ENCODE results near the gene PMEPA1.

Gene PMEPA1

DNA sequence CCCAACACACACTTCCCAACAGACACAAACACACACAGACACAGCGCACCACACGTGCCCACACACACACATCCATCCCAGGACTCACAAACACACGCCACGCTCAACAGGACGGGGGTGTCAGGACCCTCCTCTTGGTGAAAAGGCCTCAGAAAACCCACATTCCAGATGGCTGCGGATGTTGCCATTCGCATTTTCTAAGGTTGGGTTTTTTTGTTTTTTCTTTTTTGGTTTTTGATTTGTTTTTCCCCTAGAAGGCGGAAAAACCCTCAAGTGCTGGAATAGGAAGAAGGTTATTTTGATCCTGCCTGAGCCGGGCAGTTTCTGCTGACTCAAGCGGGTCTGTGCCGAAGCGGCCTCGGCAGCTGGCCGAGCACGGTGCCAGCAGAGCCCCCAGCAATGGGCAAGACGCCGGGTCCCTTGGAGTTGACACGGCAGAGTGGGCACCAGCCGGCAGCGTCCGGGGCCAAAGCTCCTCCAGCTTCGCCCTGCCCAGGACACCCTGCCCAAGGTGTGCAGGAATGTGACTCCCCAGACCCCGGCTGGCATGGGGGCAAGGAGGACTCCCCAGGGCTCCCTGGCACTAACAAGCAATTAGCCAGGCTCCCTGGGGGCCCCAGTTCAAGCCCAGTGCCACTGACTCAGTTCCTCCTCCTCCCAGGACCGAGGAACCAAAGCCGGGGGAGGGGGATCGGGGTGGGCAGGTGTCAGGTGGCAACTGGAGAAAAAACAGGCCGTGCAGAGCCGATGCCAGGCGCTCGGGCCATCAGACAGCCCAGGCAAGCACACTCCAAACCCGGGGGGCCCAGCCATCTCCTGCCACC lies 48.7 kb downstream of the PMEPA1 start:
- DNase-seq (ENCODE audit: low read depth) = no peak

DNA sequence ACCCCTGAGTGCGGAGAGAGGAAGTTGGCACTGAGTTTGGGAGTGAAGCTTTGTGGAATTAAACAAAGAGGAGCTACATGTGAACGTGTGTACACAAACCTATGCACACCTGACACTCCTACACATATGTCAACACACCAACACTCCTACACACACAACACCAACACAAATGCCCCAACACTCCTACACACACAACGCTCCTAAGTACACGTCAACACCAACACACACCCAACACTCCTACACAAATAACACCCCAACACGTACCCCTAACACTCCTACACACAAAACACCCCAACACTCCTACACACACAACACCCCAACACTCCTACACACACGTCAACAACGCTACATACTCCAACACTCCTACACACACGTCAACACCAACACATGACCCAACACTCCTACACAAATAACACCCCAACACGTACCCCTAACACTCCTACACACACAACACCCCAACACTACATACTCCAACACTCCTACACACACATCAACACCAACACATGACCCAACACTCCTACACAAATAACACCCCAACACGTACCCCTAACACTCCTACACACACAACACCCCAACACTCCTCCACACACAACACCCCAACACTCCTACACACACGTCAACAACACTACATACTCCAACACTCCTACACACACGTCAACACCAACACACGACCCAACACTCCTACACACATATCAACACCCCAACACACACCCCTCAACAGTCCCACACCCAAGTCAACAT lies 49.5 kb downstream of the PMEPA1 start:
- no peak for DNase-seq (ENCODE audit: low read depth)

DNA sequence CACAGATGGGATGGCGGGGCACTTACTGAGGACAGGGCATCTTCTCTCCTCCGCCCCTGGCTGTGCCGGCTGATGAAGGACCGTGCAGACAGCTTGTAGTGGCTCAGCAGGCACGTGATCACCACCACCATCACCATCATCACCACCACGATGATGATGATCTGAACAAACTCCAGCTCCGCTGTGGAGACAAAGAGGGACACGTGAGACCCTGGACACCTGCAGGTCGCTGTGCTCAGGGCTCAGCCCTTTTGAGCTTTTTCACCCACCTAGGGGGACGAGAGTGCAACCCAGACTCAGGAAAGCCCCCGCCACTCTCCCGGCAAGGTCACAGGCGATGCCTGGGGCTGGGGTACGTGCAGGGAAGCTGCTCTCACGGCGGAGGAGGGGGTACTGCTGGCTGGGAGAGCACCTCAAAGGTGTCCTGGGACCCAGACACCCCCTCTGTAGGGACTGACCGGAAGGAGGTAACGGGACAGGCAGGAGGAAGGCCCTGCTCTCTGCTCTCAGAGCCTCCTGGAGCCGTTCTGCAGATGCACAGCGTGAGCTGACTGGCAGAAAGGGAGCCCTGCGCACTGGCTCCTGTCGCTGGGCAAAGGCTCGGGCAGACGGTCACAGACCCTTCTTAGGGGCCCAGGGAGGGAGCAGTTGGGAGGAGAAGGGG lies 50.2 kb downstream of the PMEPA1 start:
- DNase-seq (ENCODE audit: low read depth) = no peak

DNA sequence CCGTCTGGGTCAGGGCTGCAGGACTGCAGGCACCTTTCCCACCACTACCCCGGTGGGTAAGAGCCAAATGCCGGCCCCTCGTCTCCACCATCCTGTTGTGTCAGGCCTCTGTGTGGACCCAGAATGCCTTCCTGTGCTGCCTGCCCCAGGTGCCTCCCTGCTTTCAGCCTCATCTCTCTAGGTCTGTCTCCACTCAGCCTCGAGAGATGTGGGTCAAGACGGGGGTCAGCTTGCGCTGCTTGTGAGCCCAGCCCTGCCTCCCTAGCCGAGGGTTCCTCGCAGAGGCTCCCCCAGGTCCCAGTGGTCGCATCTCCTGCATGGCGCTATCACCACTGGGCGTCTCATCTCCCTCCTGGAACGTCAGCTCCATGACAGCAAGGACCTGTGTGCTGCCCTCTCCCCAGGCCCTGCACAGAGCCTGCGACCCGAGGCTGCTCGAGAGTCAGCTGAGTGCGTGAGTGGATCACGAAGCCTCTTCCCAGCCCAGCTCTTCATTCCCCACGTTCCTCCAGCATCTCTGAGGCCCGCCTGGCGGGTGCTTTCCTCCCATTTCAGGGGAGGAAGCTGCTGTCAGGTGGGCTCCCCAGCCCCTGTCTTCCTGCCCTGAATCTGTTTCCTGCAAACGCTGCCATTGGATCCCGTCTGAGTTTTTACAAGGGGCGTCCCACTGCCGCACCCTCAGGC lies 50.8 kb downstream of the PMEPA1 start:
- DNase-seq (ENCODE audit: low read depth) = no peak

DNA sequence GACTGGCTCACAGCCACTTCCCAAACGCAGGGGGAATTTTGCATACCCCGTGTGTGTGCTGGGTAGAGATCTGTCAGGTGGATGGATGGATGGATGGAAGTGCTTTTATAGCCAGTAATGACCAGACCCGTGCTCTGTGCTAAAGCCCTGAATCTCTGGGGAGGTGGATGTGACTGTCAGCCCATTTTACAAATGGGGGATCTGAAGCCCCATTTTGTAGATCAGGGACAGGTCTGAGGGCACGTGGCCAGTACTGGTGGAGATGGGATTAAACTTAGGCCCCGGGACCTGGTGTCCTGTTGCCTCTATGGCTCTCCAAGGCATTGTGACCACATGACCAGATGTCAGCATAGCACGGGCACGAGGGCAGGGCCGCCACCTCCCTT lies 51.4 kb downstream of the PMEPA1 start:
- no peak for DNase-seq (ENCODE audit: low read depth)

DNA sequence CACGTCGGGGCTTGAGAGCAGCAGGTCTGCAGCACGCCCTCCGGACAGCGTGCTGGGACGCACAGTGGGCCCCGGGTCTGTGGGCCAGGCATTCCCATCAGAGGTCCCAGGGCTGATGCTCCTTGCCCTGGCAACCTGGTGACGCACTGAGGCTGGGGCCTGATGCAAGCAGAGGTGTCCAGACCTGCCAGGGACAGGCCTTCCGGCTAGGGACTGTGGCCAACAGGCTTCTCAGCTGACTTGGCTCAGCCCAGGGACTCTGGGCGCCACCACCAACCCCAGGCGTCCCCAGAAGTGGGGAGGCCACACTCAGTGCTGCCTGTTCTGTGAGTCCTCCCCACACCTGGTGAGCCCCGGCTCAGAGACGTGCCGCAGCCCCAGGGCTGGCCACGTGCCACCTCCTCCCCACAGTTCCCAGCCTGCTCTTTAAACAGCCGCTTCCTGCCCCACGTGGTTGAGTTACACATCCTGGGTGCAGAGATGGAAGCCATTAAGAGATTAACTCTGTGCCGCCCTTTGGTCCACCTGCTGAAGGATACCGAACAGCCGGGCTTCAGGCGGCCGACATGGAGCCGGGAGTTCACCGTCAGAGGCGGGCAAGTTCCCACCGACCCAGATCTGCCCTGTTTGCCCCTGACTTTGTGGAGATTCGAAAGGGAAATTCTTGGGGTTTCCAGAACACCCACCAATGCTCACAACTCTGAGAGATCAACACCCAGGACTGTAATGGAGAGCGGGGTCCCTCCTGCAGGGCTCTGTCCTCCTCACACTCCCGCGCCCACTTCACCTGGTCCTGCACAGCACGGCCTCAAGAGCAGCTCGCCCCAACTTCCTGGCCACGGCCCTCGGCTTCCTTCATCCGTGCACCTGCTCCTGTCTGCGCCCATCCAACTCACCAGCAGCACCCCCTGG lies 52.0 kb downstream of the PMEPA1 start:
- peak; percentile 30 for DNase-seq (ENCODE audit: low read depth)

DNA sequence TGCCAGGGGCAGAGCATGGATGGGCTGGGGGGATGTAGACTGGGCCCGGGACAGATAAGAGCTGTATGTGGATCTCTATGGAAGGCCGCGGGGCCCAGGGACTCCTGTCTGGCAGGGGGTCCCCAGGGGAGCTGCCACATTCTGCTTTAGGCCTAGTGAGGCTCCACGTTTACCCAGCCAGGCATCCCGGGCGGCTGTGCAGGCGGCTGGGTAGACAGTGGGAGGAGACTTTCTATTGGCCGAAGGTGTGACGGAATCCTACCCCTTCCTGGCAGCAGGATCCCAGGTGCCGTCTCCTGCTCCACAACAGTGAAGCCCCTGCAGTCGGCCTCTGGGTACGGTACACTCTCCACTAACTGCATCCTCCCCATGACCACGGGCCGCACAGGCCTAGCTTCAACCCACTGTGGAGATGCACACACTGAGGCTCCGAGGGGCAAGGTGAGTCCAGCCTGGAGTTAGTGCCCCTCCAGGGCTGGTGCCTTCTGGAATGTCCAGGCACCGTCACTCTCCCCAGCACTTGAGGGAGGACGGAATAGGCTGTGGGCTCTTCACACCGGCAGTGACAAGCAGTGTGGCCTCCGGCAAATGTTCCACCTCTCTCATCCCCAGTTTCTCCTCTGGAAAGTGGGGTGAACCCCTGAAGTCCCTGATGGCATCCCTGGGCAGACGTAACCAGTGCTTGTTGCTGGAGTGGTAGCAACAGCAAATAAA lies 52.8 kb downstream of the PMEPA1 start:
- no peak for DNase-seq (ENCODE audit: low read depth)

DNA sequence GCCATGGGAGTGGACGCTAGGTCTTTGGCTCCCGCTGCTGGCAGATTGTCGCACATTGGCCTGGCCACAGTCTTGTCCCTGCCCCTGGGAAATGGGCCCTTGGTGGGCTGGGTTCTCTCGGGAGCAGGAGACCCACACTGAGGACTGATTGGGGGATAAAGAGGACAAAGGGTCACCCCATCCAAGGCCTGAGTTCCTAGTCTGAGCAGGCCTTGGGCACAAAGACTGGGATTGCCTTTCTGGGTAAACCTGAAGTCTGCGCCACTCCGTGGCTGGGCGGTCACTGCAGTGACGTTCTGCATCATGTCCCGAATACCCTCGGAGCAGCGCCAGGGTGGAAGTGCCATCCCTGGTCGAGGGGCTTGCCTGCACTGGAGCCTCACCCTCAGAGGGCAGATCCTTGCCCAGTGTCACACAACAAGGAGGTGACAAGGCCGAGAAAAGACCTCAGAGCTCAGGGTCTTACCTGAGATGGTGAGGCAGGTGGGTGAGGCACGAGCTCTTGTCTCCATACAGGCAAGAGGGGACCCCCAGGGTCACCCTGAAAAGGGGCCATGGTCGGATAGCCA lies 53.5 kb downstream of the PMEPA1 start:
- no peak for DNase-seq (ENCODE audit: low read depth)

DNA sequence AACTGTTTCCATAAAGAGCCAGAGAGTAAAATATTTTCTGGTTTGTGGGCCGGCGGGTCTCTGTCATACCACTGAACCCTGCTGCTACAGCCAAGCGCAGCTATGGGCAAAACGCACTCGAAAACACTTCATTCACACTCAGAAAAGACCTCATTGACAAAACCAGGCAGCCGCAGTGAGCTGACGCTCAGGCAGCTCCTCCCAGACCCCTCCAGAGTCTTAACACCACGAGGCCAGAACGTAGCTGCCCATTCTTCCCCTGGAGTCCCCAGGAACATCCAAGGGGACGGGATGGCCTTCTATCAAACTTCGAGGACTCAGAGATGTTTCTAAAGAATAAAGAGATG lies 54.0 kb downstream of the PMEPA1 start:
- DNase-seq (ENCODE audit: low read depth) = no peak

DNA sequence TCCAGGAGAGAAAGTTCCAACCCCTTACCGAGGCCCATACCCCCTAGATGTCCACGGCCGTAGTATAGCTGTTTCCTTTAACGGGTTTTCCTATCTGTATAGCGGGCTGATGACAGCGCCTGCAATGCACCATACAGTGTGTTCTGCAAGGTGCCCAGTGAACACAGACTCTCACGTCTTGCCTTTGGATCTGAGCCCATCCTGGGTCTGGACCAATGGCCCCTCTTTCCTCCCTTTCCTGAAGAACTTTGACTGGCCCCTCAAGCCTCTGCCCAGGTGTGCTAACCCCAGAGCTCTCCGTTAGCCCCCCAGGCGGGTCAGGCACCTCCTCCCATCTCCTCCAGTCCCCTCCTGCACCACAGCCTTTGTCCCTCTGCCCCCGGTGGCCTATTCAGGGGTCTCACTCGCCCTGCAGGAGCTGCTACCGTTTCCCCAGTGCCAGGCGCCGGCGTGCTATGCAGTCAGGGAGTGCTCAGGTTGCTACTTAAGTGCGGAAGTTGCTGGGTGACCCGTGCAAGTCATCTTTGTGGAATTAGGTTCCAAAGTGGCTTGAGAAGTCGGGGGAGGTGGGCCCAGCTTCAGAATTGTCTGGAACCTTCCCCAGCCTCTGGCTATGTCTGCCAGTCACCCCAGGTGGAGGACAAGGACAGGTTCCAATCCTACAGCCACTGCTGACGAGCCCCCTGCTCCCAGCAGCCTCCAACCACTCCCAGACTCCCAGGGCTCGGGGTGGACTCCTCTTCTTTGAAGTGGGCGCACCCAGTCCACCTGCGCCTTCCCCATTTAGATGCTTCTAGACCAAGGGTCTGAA lies 54.6 kb downstream of the PMEPA1 start:
- no peak for DNase-seq (ENCODE audit: low read depth)

DNA sequence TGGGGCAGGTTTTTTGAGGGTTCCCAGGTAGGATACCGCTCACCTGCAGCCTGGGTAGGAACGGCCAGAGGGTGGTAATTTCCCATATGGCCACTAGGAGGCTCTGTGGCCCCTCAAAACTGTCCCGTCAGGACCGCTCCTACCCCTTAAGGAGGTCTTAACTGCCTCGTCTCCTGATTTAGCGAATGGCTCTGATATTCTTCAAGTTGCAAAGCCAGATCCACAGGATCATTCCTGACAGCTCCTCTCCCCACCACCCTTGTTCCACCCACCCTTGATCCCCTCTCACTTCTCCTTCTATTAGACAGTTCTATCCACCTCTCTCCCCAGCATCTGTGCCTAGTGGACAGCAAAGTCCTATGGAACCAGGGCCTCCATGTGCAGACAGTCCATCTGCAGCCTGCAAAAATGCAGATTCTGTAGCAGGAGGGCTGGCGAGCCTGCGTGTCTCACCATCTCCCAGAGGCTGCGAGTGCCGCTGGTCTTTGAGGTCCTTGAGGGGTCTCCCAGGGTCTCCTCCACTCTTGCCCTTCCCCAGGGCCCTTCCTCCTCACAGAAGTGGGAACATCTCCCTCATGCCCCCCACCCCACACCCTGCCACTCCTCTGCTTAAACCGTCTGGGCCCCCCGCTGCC lies 55.3 kb downstream of the PMEPA1 start:
- DNase-seq (ENCODE audit: low read depth) = peak; percentile 31

DNA sequence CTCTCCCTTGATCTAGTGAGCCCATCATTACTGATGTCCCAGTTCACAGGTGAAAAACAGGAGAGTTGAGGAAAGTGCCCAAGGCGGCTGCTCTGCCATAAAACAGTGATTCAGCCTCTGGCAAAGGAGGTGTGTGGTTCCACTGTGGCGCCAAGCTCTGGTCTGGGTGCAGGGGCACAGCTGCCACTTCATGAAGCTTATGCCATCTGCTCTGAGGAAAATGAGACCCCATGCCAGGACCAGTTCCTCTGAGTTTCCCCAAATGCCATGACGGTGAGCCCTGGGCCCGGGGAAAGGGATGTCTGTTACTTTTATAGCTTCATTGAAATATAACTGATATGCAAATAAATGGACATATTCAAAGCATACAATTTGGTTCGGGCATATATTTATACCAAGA lies 55.9 kb downstream of the PMEPA1 start:
- DNase-seq (ENCODE audit: low read depth) = no peak

DNA sequence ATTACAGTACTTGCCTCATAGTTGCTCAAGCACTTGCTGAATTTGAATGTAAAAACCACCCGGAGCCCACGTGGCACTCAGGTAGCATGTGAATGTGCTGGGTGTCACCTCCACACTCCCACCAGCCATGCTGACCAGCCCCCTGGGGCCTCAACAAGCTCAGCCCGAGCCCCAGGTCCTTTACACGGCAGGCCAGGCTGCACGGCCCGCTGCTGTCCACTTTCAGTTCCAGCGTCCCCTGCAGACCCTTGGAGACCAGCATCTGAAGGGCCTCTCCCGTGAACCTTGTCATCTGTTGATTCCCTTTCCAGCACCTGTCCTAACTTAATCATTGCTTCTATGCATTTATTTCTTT lies 56.3 kb downstream of the PMEPA1 start:
- no peak for DNase-seq (ENCODE audit: low read depth)

DNA sequence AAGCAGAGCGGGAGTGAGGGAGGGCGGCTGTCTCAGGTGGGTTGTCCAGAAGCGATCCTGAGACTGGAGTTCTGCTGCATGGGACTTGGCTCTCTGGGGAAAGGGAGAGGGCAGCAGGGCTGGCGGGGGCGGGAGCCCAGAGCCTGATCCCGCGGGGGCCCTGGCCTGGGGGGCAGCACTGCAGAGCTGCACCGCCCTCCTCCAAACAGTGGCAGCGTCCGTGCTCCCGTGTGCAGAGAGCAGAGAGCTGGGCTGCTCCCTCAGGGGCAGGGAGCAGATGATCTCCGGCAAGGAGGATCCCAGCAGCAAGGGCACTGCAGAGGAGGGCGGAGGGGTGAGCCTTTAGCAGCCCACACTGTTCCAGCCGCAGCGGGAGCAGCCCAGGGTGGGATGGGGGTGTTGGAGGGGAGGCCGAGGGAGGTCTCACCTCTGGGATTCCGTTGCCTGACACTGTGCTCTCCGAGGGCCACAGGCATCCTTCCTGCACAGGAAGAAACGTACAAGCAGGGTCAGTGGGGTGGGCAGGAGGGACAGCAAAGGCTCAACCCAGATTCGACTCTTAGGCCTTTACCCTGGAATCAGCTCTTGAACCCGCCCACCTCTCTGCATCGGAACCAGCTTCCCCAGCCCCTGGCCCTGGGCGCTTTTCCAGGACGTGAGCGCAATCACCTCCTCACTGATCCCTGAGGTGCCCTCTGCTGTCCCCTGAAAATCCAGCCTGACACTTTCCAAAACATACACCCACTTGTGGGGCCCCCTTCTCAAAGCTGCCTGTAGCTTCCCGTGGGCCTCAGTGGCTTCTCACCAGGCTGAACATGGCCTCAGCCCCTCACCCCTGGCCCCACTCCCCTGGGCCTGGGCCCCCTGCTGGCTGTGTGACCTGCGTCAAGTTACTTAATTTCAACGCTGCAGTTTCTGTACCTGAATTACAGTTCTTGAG lies 56.9 kb downstream of the PMEPA1 start:
- DNase-seq (ENCODE audit: low read depth) = no peak

DNA sequence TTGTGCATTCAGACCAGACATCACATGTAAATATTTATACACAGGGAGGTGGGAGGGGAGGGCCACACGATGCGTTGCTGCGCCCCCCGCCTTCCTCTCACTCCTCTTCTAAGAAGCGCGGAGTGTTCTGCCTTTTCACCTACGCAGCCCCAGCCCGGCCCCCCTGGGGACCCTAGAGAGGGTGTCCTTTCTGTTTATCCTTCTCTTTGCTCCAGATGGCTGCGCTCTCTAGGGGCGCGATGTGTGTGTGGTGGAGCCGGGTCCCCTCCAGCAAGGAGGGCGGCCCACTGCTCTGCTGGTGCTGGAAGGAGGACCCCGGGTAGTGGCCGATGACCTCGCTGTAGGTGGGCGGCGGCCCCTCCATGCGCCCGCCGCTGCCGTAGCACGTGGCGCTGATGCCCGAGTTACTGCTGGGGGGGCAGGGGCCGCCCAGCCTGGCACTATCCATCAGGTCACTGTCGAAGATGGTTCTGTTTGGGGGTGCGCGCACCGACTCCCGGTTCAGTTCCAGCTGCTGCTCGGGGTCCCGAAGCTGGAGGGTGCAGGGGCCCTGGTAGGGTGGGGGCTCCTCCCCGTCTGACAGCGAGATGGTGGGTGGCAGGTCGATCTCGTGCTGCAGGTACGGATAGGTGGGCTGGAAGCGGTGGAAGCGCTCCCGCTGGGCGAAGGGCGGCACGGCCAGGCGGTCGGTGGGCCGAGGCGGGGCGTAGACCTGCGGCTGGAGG lies 57.8 kb downstream of the PMEPA1 start:
- DNase-seq (ENCODE audit: low read depth) = no peak

DNA sequence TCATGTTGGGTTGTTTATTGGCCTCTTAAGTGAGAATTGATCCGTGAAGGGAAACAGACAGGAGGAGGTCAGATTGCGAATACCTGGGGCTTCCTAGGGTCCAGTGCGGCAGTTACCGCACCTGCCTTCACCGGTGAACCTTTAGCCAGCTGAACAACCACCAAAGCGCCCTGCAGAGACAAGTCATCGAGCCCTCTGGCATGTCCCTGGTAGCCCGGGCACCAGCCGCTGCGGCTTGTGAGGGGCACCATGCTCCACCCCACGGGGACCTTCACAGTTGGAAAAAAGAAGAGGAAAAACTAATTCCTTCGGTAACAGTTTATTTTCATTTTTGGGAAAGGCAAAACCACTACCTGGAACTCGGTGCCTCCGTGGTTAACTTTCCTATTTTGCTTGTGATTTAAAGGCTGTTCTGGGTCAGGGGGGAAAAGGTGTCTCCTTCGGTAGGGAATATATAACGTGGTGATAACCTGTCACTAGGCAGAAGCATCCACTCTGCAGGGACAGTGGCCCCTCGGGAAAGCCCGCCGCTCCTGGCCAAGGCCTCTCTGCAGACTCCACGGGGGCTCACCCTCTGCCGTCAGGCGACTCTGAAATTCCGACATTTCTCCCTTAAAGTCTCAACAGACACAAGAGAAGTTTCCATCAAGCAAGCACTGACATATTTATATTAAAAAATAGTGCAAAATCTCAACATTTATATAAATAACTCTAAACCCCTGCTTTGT lies 58.9 kb downstream of the PMEPA1 start:
- no peak for DNase-seq (ENCODE audit: low read depth)

DNA sequence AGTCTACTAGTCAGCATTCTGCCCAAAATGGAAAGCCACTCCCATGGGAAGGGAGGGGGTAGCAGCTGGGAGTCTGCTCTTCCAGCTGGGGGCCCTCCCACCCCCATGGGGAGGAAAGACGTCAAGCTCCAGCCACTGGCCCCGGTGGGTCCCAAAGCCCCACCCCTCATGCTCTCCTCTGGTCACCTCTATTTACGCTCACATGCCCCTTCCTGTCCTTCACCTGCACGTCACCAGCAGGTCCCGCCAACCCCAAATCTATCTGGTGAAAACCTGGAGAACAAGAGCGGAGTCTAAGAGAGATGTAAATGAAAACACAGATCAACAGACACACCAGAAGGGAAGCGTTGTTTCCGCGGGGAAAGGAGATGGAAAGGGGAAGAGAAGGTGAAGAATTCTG lies 59.5 kb downstream of the PMEPA1 start:
- DNase-seq (ENCODE audit: low read depth) = no peak

Data from stimulated activated CD4-positive, alpha-beta T cell treated with anti-CD3 and anti-CD28 coated beads, Interleukin-2, amount 100 ng/mL, for 4 hours (primary cell).